Chondrocyte (in vitro differentiated cells): ENCODE measurements around the gene GHITM. TPM values are rescaled to one million over a fixed set of nuclear protein-coding genes. Genes with fewer than 3 reads are reported as not detected.

Experiments used
- DNase-seq: peaks from one replicate; pipeline ENCODE4 v3.0.0; 2021; ENCODE audit warnings: mixed read lengths, low spot score
- H3K27ac Mint-ChIP-seq: one replicate; pipeline ENCODE4 v1.8.0; 2021; ENCODE audit warnings: mild to moderate bottlenecking, moderate library complexity, mixed read lengths; ENCODE audit not compliant: unreplicated experiment
- H3K27me3 Mint-ChIP-seq: 2 replicates; pipeline ENCODE4 v1.8.0; 2021; ENCODE audit warnings: low read depth, mixed read lengths
- H3K36me3 Mint-ChIP-seq: 2 replicates; pipeline ENCODE4 v1.8.0; 2021; ENCODE audit warnings: low read depth, mixed read lengths
- H3K4me1 Mint-ChIP-seq: 2 replicates; pipeline ENCODE4 v1.8.0; 2021; ENCODE audit warnings: low read depth, mild to moderate bottlenecking, mixed read lengths
- H3K4me3 Mint-ChIP-seq: one replicate; pipeline ENCODE4 v1.8.0; 2021; ENCODE audit warnings: mild to moderate bottlenecking, moderate library complexity, mixed read lengths; ENCODE audit not compliant: unreplicated experiment
- H3K9me3 Mint-ChIP-seq: 2 replicates; pipeline ENCODE4 v1.8.0; 2021; ENCODE audit warnings: low read depth, mixed read lengths
- CTCF ChIP-seq: fragments of 200-600 bp; sonication (generic); IDR thresholded peaks from 2 replicates; pipeline ENCODE4 v1.5.0; 2021; ENCODE audit warnings: antibody characterized with exemption, mild to moderate bottlenecking, moderate library complexity
- total RNA-seq: library from RNA; stranded (reverse); gene quantifications from 3 replicates; pipeline ENCODE4 v1.2.1, GENCODE V29; 2021

Gene GHITM
- total RNA-seq, 1 donor from 2014 or later: 114 TPM

DNA sequence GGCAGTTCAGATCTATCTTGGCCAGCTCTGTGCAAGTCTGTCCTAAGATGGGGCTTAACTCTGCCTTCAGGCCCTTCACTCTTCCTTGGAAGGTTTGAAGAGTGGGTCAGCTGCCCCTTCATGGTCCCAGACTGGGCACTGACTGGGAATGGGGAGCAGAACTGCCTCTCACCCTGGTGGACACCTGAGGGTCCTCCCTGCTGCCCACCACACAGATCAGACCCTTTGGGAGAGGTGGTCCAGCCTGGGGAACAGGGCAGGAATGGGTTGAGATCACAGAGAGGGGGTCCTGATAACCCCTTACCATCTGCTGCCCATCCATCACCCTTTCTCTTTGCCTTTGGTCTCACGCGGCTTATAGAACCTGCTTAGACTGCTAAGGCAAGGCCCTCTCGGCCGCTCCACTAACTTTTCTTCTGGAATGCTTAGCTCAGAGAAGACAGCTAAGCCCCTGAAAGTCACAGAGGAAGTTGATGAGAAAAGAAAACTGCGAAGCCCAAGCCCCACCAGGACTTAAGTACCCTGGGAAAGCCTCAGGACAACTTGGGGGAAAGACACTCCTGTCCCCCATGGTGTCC is 54.6 kb downstream of the GHITM start:
- H3K4me3 Mint-ChIP-seq: peak overlapping the region; percentile 66
- no peak overlapping the region for H3K27ac Mint-ChIP-seq
- DNase-seq: no peak
- H3K27me3 Mint-ChIP-seq: peaks cover 37% of the 10 kb centered on the region
- H3K4me1 Mint-ChIP-seq: no peaks in the 10 kb centered on the region
- peaks cover 2% of the 10 kb centered on the region for H3K36me3 Mint-ChIP-seq
- no peak for TF ChIP-seq CTCF
- H3K9me3 Mint-ChIP-seq: no peaks in the 10 kb centered on the region

DNA sequence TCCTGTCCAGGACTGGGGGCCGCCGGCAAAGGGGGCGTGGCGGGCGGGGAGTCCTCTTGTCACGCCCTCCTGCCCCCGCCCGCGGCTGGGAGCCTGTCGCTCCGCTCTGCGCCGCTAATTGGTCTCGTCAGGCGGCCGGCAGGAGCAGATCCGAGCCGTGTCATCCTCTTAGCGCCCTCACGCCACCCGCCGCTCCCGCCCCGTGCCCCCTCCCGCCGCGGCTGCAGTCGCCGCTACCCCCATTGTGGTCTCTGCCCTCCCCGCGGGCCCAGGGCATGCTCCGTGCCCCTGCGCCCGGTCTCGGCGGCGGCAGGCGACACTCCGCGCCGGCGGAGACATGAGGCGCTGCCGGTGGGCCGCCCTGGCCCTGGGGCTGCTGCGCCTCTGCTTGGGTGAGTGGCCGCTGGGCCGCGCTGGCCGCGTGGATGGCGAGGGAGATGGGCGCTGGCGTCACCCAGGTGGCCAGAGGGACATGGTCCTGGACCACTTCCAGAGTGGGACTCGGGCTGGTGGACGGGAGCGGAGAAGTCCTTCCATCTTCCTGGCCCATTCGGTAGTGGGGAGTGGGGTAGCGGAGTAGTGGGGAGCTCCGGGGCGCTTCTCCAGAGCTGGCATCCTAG is 55.2 kb downstream of the GHITM start, which contains the start of gene CDHR1:
CDHR1 (plus strand) TSS at position 114 of the 620 bp plus-strand sequence; CDS start at position 338, 224 bp downstream.
- Mint-ChIP-seq H3K4me3 (peak within 1 kb of the TSS; percentile 66), H3K4me1 (no peaks in the 10 kb centered on the region), H3K27me3 (peaks cover 37% of the 10 kb centered on the region), H3K9me3 (no peaks in the 10 kb centered on the region), H3K27ac (no peak within 1 kb of the TSS), H3K36me3 (peaks cover 2% of the 10 kb centered on the region)
- no peak for TF ChIP-seq CTCF
- DNase-seq: no peak

DNA sequence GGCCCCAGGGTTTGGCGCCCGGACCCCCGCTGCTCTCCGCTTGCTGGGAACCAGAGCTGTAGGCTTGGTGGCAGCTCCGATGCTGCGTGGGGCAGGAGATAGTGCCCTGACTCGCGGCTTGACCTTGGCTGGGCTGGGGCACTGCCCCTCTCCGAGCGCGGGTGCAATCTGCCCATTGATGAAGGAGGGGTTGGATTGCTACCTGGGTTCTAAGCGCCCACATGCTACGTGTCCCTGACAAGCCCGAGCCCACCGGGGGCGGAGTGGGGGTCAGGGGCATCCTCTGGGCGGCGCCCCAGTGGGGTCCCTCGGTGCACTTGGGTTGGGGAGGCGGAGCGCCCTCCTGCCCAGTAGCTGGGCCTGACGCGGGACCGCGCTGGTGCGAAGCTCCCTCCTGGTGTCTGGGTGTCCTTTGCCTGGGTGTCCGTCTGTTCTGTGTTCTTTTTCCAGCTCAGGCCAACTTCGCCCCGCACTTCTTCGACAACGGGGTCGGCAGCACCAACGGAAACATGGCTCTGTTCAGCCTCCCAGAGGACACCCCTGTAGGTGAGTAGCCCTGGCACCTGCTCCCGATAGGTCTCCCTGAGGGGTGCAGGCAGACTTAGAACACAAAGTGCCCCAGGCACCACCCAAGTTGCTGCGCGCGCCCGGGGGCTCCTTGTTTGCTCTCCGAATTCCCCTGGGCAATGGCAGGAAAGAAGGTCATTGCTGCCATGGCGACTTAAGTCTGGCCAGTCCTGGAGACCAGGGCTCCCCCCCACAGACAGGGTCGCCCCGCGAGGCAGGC is 55.9 kb downstream of the GHITM start:
- no peak for DNase-seq
- H3K9me3 Mint-ChIP-seq: no peaks in the 10 kb centered on the region
- H3K4me1 Mint-ChIP-seq: no peaks in the 10 kb centered on the region
- H3K27ac Mint-ChIP-seq: no peak overlapping the region
- TF ChIP-seq CTCF: no peak
- peaks cover 39% of the 10 kb centered on the region for H3K27me3 Mint-ChIP-seq
- H3K36me3 Mint-ChIP-seq: peaks cover 2% of the 10 kb centered on the region
- H3K4me3 Mint-ChIP-seq: peak overlapping the region; percentile 66

DNA sequence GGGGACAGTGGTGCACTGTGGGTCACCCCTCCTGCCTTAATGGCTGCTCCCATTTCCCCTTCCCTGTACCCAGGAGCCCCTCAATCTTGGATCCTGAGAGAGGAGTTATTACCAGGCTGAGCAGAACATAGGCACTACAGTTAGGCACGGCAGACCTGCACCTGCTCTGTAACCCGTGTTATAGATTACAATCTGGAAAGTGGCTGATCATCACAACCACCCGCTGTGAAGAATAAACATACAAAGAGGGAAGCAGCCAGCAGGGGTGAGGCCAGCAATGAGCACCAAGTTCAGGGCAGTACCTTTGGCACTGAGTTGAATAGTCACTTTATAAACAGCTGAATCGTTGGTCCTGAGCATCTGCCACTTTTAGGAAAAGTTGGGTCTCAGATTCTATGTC is 56.8 kb downstream of the GHITM start:
- Mint-ChIP-seq H3K27ac (no peak overlapping the region), H3K36me3 (peaks cover 2% of the 10 kb centered on the region), H3K9me3 (no peaks in the 10 kb centered on the region), H3K27me3 (peaks cover 44% of the 10 kb centered on the region), H3K4me3 (no peak overlapping the region), H3K4me1 (no peaks in the 10 kb centered on the region)
- TF ChIP-seq CTCF: no peak
- DNase-seq: no peak

DNA sequence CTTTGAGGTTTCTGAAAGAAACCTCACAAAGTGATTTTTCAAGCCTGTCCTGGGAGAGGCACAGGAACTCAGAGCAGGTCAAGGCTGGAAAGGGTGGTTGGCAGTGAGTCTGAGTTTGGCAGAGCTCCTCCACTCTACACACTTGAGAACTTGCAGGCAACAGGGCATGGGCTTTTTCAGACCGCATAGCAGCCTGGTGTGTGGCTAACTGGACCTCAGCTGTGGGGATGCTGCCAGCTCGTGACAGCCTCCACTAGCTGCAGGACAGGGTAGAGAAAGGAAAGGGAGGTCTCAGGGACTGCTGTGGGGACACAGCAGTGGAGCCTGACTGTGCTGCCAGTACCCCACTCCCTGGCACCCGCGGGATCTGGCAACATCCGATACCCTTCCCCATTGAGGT is 57.6 kb downstream of the GHITM start:
- no peaks in the 10 kb centered on the region for H3K9me3 Mint-ChIP-seq
- H3K27me3 Mint-ChIP-seq: peaks cover 38% of the 10 kb centered on the region
- no peaks in the 10 kb centered on the region for H3K4me1 Mint-ChIP-seq
- H3K4me3 Mint-ChIP-seq: no peak overlapping the region
- H3K27ac Mint-ChIP-seq: no peak overlapping the region
- TF ChIP-seq CTCF: no peak
- no peak for DNase-seq
- peaks cover 2% of the 10 kb centered on the region for H3K36me3 Mint-ChIP-seq
